Endothelial cell of umbilical vein (primary cell): ENCODE results near the gene TBC1D16.

Experiments
- EZH2 ChIP-seq: IDR thresholded peaks from 2 replicates; pipeline ENCODE4 v1.6.1; 2012; ENCODE audit warnings: borderline replicate concordance, low read depth, mild to moderate bottlenecking, moderate library complexity, low read length, inconsistent platforms; ENCODE audit not compliant: severe bottlenecking
- POLR2A ChIP-seq: IDR thresholded peaks from 2 replicates; pipeline ENCODE4 v1.6.1; 2012; ENCODE audit warnings: low read depth, mild to moderate bottlenecking, control low read depth, low read length
- POLR2AphosphoS5 ChIP-seq: IDR thresholded peaks from 2 replicates; pipeline ENCODE4 v1.6.1; 2012; ENCODE audit warnings: low read depth, mild to moderate bottlenecking, control low read depth, low read length, moderate library complexity; ENCODE audit not compliant: insufficient read depth
- TF ChIP-seq, protein P1 (sequence below), 2 donors: IDR thresholded peaks; 1 replicate in 1 of 2; 2 replicates in 1 of 2; pipeline ENCODE4 v1.5.1; 2011; ENCODE audit warnings: low read length in 2 of 2, mild to moderate bottlenecking in 2 of 2, moderate library complexity in 2 of 2, control low read depth in 1 of 2, inconsistent platforms in 1 of 2, low read depth in 1 of 2; ENCODE audit not compliant: insufficient read depth in 1 of 2; ENCODE audit errors: extremely low read depth in 1 of 2

DNA sequence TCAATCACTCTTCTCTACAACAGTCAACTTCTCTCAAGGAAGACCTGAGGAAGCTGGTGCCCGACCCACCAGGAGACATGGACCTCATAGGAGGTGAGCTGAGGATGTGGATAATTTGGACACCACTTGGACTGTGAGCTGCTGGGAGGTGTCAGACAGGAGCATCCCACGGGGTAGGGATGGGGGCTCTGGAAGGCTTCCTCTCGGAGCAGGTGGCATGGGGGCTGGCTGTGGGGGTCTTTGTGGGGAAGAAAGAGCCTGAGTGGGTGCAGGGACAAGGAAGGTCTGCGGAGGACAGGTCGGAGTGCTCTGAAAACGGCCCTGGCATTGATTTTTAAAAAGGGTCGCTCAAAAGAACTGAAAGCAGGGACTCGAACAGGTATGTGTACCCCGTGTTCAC is 64.0 kb downstream of the TBC1D16 start:
- TF ChIP-seq, protein P1, sequence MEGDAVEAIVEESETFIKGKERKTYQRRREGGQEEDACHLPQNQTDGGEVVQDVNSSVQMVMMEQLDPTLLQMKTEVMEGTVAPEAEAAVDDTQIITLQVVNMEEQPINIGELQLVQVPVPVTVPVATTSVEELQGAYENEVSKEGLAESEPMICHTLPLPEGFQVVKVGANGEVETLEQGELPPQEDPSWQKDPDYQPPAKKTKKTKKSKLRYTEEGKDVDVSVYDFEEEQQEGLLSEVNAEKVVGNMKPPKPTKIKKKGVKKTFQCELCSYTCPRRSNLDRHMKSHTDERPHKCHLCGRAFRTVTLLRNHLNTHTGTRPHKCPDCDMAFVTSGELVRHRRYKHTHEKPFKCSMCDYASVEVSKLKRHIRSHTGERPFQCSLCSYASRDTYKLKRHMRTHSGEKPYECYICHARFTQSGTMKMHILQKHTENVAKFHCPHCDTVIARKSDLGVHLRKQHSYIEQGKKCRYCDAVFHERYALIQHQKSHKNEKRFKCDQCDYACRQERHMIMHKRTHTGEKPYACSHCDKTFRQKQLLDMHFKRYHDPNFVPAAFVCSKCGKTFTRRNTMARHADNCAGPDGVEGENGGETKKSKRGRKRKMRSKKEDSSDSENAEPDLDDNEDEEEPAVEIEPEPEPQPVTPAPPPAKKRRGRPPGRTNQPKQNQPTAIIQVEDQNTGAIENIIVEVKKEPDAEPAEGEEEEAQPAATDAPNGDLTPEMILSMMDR (IDR thresholded peaks at IDR 0.05; ENCODE audit: extremely low read depth in 1 of 2, insufficient read depth in 1 of 2, low read depth in 1 of 2, low read length in 2 of 2) = no peak
- TF ChIP-seq POLR2A (no peak), POLR2AphosphoS5 (no peak), EZH2 (no peak)
